Measurements from ENCODE around the gene MAPK7. TPM values are rescaled to one million over a fixed set of nuclear protein-coding genes. Genes with fewer than 3 reads are reported as not detected.
"Not testable (repeated sequence)": the region's sequence is repeated elsewhere in the genome, so short reads cannot be mapped to it uniquely, and the experiment has no call there.

MAPK7 gene
- total RNA-seq, 3 donors from 2014 or later = 10.9 to 12.7 (median 12.1) TPM

DNA sequence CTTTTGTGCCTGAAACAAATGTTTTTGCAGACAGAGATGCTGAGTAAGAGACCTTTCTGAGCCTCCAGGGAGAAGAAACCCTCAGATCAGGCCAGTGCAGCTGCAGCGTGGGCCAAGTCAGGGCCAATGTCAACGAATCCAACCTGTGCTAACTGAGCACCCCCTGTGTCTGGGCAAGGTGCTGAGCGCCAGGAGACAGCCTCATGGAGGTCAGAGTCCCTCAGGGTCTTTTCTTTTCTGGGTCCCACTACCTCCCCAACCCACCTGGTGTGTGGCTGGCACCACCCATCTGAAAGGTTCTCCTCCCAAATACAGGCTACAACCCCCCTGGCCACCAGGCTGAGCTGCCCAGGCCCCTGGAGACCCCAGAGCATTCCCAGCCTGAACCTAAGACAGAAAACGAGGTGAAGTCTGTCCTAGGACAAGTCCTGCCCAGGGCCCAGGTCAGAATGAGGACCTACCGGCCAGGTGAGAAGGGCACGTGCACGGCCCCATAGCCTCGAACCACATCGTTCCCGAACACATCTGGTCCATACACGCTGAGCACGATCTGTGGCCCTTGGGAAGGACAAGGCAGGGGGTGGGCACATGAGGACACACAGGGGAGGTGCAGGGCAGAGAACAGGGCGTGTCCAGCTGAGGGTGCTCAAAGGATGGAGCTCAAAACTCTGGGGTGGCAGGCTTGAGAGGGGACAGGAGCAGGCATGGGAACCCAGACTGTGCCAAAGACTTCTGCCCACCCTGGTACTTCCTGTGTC lies 30.8 kb upstream of the MAPK7 start:
- Mint-ChIP-seq H3K4me3 (no peak overlapping the region), H3K9me3 (no peaks in the 10 kb centered on the region), H3K36me3 (ENCODE audit: insufficient read depth) (no peaks in the 10 kb centered on the region), H3K4me1 (ENCODE audit: low read depth) (no peaks in the 10 kb centered on the region), H3K27me3 (ENCODE audit: low read depth) (no peaks in the 10 kb centered on the region)
- DNase-seq = no peak
- no peak for ATAC-seq

DNA sequence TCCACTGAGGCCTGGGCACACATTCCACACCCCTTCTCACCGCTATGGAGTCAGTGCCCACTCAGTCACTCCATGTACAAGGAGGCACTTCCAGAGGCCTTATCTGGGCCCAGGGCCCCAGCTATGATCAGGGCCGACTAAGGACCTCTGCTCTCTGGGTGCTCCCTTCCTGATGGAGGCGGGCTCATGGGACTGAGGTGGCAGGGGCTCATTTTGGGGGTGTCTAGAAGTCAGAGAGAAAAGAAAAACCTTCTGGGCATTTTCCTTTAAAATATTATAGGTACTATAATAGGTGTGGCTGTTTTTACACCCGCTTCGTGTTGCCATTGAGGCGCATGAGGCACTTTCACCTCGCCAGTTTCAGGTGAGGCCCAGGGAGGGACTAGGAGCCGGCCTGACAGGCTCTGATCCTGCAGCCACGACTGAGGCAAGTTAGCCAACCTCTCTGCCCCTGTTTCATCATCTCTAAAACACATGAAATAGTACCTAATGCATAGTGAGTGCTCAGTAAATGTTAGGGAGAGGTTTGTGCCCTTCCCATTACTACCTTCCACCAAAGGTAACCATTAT lies 30.1 kb upstream of the MAPK7 start:
- Mint-ChIP-seq H3K9me3 (no peaks in the 10 kb centered on the region), H3K4me1 (ENCODE audit: low read depth) (no peaks in the 10 kb centered on the region), H3K36me3 (ENCODE audit: insufficient read depth) (no peaks in the 10 kb centered on the region), H3K4me3 (no peak overlapping the region), H3K27me3 (ENCODE audit: low read depth) (no peaks in the 10 kb centered on the region)
- no peak for ATAC-seq
- no peak for DNase-seq

DNA sequence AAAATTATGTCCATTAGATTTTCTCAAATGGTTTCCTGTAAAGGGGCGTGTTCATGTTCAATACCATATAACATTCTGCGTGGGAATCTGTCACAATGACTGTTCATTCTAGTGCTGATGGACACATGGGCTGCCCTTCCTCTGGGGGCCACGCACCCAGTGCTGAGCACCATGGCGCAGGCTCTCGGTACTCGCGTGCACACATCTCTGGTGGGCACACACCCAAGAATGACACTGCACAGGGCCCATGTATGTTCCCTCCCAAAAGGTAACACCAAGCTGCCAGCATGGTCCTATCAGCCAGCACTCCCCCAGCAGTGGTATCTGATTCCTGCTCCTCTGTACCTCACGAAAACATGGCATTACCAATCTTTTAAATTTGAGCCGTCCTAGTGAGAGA lies 29.5 kb upstream of the MAPK7 start:
- Mint-ChIP-seq H3K4me1 (ENCODE audit: low read depth) (no peaks in the 10 kb centered on the region), H3K36me3 (ENCODE audit: insufficient read depth) (no peaks in the 10 kb centered on the region), H3K27me3 (ENCODE audit: low read depth) (no peaks in the 10 kb centered on the region), H3K9me3 (no peaks in the 10 kb centered on the region), H3K4me3 (no peak overlapping the region)
- DNase-seq (no peak), ATAC-seq (no peak)

DNA sequence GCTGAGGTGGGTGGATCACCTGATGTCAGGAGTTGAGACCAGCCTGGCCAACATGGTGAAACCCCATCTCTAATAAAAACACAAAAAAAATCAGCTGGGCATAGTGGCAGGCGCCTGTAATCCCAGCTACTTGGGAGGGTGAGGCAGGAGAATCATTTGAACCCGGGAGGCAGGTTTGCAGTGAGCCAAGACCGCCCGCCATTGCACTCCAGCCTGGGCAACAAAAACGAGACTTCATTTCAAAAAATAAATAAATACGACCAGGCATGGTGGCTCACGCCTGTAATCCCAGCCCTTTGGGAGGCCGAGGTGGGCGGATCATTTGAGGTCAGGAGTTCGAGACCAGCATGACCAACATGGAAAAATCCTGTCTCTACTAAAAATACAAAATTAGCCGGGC lies 24.9 kb upstream of the MAPK7 start:
- not testable (repeated sequence) for H3K36me3 Mint-ChIP-seq (ENCODE audit: insufficient read depth); H3K4me3 Mint-ChIP-seq; H3K4me1 Mint-ChIP-seq (ENCODE audit: low read depth); DNase-seq; ATAC-seq; H3K9me3 Mint-ChIP-seq; H3K27me3 Mint-ChIP-seq (ENCODE audit: low read depth)

DNA sequence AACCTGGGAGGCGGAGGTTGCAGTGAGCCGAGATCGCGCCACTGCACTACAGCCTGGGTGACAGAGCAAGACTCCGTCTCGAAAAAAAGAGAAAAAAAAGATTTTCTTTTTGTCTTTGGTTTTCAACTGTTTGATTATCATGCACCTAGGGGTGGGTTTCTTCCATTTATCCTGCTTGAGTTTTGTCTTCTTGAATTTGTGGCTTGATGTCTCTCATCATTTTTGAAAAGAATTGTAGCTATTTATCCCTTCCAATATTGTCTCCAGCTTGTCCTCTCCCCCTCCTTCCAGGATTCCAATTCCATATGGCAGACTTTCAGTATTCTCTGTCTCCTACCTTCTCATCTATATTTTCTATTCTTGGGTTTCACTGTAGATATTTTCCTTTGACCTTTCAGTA lies 23.6 kb upstream of the MAPK7 start:
- ATAC-seq (no peak), DNase-seq (no peak)
- Mint-ChIP-seq H3K27me3 (ENCODE audit: low read depth) (peaks cover 16% of the 10 kb centered on the region), H3K4me3 (no peak overlapping the region), H3K9me3 (no peaks in the 10 kb centered on the region), H3K36me3 (ENCODE audit: insufficient read depth) (peaks cover 2% of the 10 kb centered on the region), H3K4me1 (ENCODE audit: low read depth) (no peaks in the 10 kb centered on the region)

DNA sequence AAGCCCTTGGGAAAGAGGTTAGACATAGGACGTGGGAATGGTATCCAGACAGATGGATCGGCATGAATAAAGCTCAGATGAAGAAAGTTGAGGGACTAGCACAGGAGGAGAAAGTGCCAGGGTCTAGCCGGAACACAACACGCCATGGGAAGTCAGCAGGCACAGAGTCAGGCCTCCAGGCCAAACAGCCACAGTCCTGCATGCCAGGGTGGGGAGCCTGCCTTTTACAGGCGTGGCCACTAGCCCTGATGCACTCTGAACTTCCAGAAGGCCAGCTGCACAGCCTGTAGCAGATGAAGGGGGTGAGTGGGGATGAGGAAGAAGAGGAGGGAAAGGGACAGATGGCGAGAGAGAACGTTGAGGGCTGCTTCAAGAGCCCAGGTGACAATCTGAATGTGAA lies 20.9 kb upstream of the MAPK7 start:
- Mint-ChIP-seq H3K27me3 (ENCODE audit: low read depth) (peaks cover 20% of the 10 kb centered on the region), H3K36me3 (ENCODE audit: insufficient read depth) (peaks cover 2% of the 10 kb centered on the region), H3K4me1 (ENCODE audit: low read depth) (peaks cover 6% of the 10 kb centered on the region), H3K9me3 (no peaks in the 10 kb centered on the region), H3K4me3 (no peak overlapping the region)
- DNase-seq (no peak), ATAC-seq (no peak)

DNA sequence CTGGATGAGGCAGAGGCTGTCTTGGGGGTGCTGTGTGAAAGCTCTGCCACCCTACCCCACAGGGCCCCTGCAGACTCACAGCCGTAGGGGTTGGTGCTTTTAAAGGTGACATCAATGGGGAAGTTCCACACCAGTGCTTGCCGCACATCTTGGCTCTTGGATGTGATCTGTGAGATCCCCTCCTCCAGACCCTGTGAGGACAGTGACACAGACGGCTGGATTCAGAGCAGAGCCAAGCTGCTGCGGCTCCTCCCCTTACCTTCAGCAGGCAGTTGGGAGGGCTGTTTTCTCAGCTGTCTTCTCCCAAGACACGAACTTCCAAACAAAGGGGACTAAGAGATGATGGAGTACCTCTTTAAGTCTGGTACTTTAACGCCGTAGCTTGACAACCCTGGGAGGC lies 20.5 kb upstream of the MAPK7 start:
- Mint-ChIP-seq H3K4me1 (ENCODE audit: low read depth) (peaks cover 6% of the 10 kb centered on the region), H3K4me3 (no peak overlapping the region), H3K36me3 (ENCODE audit: insufficient read depth) (peaks cover 2% of the 10 kb centered on the region), H3K27me3 (ENCODE audit: low read depth) (peaks cover 20% of the 10 kb centered on the region), H3K9me3 (no peaks in the 10 kb centered on the region)
- DNase-seq = no peak
- ATAC-seq = no peak

DNA sequence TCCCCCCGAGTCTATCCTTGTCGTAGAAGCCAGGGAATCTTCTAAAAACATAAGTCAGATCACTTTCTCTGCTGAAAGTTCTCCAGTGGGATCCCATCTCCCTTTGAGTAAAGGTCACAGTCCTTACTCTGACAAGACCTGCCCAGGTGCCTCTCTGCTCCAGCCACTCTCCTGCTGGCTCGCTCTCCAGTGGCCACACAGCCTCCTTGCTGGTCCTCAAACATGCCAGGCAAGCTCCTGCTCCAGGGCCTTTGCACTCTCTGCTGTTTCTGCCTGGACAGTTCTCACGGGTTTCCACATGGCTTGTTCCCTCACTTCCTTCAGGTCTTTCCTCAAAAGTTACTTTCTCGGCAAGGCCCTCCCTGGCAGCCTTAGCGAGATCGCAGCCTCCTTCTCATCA lies 19.1 kb upstream of the MAPK7 start:
- Mint-ChIP-seq H3K27me3 (ENCODE audit: low read depth) (peaks cover 20% of the 10 kb centered on the region), H3K36me3 (ENCODE audit: insufficient read depth) (peaks cover 2% of the 10 kb centered on the region), H3K4me1 (ENCODE audit: low read depth) (peaks cover 8% of the 10 kb centered on the region), H3K4me3 (no peak overlapping the region), H3K9me3 (no peaks in the 10 kb centered on the region)
- no peak for DNase-seq
- ATAC-seq = no peak

DNA sequence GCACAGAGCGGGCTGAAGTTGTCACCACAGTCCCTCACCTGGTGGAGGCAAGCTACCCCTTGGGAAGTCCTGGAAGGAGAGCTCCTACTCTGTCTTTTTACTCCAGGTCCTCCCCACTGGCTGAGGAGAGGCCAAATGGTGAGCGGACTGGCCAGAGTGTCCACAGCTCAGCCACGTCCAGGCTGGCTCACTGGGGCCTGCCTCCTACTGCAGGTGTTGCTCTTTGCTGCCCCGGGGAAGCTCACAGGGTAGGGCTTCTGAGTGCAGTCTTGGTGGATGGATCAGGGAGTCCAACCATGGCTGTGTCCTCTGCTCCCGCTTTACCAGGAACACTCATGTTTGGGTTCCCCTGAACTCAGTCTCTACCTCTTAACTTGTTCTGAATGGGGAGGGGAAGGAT lies 18.4 kb upstream of the MAPK7 start:
- peaks cover 19% of the 10 kb centered on the region for H3K27me3 Mint-ChIP-seq (ENCODE audit: low read depth)
- peaks cover 2% of the 10 kb centered on the region for H3K36me3 Mint-ChIP-seq (ENCODE audit: insufficient read depth)
- ATAC-seq (no peak), DNase-seq (no peak)
- no peaks in the 10 kb centered on the region for H3K9me3 Mint-ChIP-seq
- no peak overlapping the region for H3K4me3 Mint-ChIP-seq
- H3K4me1 Mint-ChIP-seq (ENCODE audit: low read depth) = peaks cover 8% of the 10 kb centered on the region

DNA sequence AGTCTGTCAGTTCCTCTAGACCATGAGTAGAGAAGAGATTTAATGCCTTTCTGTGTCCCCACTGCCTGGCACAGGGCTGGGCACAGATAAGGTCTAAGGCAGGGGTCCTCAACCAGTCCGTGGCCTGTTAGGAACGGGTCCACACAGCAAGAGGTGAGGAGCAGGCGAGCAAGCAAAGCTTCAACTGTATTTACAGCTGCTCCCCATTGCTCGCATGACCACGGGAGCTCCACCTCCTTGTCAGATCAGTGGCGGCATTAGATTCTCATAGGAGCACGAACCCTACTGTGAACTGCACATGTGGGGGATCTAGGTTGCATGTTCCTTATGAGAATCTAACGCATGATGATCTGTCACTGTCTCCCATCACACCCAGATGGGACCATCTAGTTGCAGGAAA lies 17.5 kb upstream of the MAPK7 start:
- peaks cover 8% of the 10 kb centered on the region for H3K4me1 Mint-ChIP-seq (ENCODE audit: low read depth)
- H3K4me3 Mint-ChIP-seq = no peak overlapping the region
- H3K36me3 Mint-ChIP-seq (ENCODE audit: insufficient read depth) = peaks cover 2% of the 10 kb centered on the region
- no peaks in the 10 kb centered on the region for H3K9me3 Mint-ChIP-seq
- ATAC-seq (no peak), DNase-seq (no peak)
- H3K27me3 Mint-ChIP-seq (ENCODE audit: low read depth) = peaks cover 19% of the 10 kb centered on the region

DNA sequence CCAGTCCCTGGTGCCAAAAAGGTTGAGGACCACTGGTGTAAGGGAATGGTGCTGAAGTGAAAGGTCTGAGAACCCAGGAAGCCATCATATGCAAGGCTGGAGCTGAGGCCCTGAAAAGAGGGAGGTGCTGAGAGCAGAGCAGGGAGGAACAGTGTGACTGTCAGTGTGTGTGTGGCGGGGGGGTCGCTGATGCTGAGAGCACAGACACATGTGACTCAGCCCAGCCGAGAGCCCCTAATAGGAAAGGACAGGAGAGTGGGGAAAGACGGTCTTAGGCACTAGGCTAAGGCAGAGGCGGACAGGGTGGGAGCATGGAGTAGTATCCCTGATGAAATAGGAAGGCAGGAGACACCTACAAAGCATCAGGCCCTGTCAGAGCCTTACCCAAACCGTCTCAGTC lies 17.0 kb upstream of the MAPK7 start:
- no peak for ATAC-seq
- no peak for DNase-seq
- Mint-ChIP-seq H3K36me3 (ENCODE audit: insufficient read depth) (peaks cover 2% of the 10 kb centered on the region), H3K9me3 (no peaks in the 10 kb centered on the region), H3K4me3 (peak overlapping the region; percentile 17), H3K4me1 (ENCODE audit: low read depth) (peaks cover 8% of the 10 kb centered on the region), H3K27me3 (ENCODE audit: low read depth) (peaks cover 19% of the 10 kb centered on the region)

DNA sequence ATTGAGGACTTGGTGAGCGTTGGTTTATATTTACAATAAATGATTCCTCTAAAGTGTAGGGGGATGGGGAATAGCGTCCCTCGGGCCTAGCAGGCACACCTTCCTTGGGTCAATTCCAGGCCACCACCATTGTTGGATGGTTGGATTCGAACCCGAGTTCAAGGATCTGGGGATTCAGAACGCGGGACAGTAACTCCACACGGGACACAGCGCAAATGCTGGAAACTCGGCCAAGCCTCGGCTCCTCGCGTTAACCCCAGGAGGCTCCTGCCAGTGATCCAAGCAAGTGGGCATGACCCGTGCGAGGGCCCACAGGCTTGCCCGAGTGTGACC lies 16.4 kb upstream of the MAPK7 start:
- Mint-ChIP-seq H3K36me3 (ENCODE audit: insufficient read depth) (peaks cover 2% of the 10 kb centered on the region), H3K27me3 (ENCODE audit: low read depth) (peaks cover 19% of the 10 kb centered on the region), H3K4me1 (ENCODE audit: low read depth) (peaks cover 8% of the 10 kb centered on the region), H3K9me3 (no peaks in the 10 kb centered on the region), H3K4me3 (peak overlapping the region; percentile 87)
- DNase-seq = no peak
- no peak for ATAC-seq

DNA sequence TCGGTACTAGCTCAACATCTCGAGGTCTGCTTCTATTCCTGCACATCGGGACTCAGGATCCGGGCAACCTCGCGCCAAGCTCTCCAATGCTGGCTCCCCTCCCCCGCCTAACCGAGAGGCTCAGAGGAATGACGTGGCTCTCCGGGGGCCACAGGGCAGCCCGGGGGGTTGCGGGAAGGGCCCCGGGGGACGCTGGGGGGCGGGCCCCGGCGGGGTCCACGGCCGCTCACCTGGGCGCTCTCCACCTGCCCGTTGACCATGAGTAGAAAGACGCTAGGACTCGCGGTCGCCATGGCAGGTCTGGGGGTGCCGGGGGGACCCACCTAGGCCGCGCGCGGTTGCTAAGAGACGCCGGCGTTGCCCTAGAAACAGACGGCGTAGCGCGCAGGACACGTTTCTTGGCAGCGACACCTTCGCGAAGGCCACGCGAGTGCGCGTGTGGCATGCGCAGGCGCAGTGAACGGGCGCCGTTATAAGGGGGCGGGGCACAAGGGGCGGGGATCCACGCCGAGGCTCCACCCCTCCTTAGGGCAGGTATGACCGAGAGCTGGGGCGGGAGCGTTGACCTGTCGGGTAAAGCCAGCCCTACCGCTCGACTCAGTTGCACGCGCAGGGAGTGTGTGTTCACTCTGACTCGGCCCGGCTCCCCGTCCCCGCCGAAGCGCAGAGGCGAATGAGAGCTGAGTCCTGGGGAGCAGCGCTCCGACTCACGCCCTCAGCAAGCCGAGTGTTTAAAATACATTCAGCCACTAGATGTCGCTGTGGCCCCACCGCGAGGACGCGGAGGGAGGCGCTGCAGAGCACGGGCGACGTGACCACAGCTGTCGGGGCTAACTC lies 15.8 kb upstream of the MAPK7 start, which contains the start of gene B9D1:
B9D1 (minus strand) TSS at position 447 of the 837 bp plus-strand sequence; CDS start at position 293, 154 bp downstream.
- H3K36me3 Mint-ChIP-seq (ENCODE audit: insufficient read depth) = no peaks in the 10 kb centered on the region
- H3K27me3 Mint-ChIP-seq (ENCODE audit: low read depth) = peaks cover 15% of the 10 kb centered on the region
- peak within 1 kb of the TSS; percentile 87 for H3K4me3 Mint-ChIP-seq
- DNase-seq (peak; percentile 94), ATAC-seq (peak; percentile 90 to 92)
- H3K9me3 Mint-ChIP-seq = no peaks in the 10 kb centered on the region
- peaks cover 8% of the 10 kb centered on the region for H3K4me1 Mint-ChIP-seq (ENCODE audit: low read depth)

DNA sequence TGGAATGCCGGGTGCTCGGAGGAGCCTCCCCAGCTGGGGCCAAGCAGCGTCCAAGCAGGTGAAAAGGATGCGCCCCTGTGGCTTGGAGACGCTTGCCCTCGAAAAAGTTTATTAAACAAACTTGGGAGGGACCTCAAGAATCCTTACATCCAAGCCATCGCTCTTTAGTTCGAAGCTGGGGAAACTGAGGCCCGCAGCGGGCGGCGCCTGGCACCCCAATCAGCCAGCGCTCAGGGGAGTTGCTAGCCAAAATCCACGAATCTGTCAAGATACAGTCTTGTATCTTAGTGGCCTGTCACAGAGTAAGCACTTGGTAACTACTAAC lies 15.2 kb upstream of the MAPK7 start:
- ATAC-seq (no peak), DNase-seq (no peak)
- Mint-ChIP-seq H3K4me3 (peak overlapping the region; percentile 87), H3K9me3 (no peaks in the 10 kb centered on the region), H3K36me3 (ENCODE audit: insufficient read depth) (no peaks in the 10 kb centered on the region), H3K27me3 (ENCODE audit: low read depth) (peaks cover 15% of the 10 kb centered on the region), H3K4me1 (ENCODE audit: low read depth) (peaks cover 8% of the 10 kb centered on the region)

All from activated T-cell treated with anti-CD3 and anti-CD28 coated beads, Interleukin-2, amount 50 U/mL, for 4 hours (primary cell).